Lung (tissue), 12 donors: ENCODE measurements around the gene TCEA3. TPM values are rescaled to one million over a fixed set of nuclear protein-coding genes. Genes with fewer than 3 reads are reported as not detected.
A peak's percentile ranks its signal among the peaks of the same experiment; 100 is the strongest.

Source experiments
- ATAC-seq: fragments of 200-7000 bp; cut with Tn5 transposase; one replicate; pipeline ENCODE4 v1.9.1; 2020; ENCODE audit warnings: moderate number of reproducible peaks; ENCODE audit not compliant: insufficient read depth, low FRiP score
- DNase-seq, 3 donors: peaks; one replicate each; pipeline ENCODE4 v3.0.0-alpha.2; 2013 to 2017
- H3K27ac ChIP-seq, 2 donors: one replicate each; pipeline ENCODE4 v1.5.1; 2013; ENCODE audit warnings: mild to moderate bottlenecking in 2 of 2, moderate library complexity in 2 of 2, control low read depth in 1 of 2, inconsistent platforms in 1 of 2, low read depth in 1 of 2, low read length in 1 of 2
- H3K27me3 ChIP-seq, 3 donors: one replicate each; pipeline ENCODE4 v1.5.1; 2013; ENCODE audit warnings: low read length in 2 of 3; ENCODE audit not compliant: control insufficient read depth in 3 of 3, insufficient read depth in 3 of 3
- H3K36me3 ChIP-seq, 4 donors: one replicate each; pipeline ENCODE4 v1.5.1; 2013; ENCODE audit warnings: low read length in 4 of 4, mild to moderate bottlenecking in 1 of 4, moderate library complexity in 1 of 4; ENCODE audit not compliant: control insufficient read depth in 4 of 4, insufficient read depth in 4 of 4
- H3K4me1 ChIP-seq, 5 donors: one replicate each; pipeline ENCODE4 v1.5.1; 2013; ENCODE audit warnings: low read length in 5 of 5, mild to moderate bottlenecking in 2 of 5, moderate library complexity in 1 of 5; ENCODE audit not compliant: control insufficient read depth in 5 of 5, insufficient read depth in 5 of 5
- H3K4me3 ChIP-seq: one replicate; pipeline ENCODE4 v1.5.1; 2013; ENCODE audit warnings: mild to moderate bottlenecking, control low read depth, moderate library complexity
- H3K9ac ChIP-seq, 2 donors: one replicate each; pipeline ENCODE4 v1.5.1; 2013; ENCODE audit warnings: low read length in 2 of 2, control low read depth in 1 of 2; ENCODE audit not compliant: insufficient read depth in 1 of 2
- H3K9me3 ChIP-seq, 4 donors: one replicate each; pipeline ENCODE4 v1.5.1; 2013; ENCODE audit warnings: low read length in 3 of 4, mild to moderate bottlenecking in 1 of 4, moderate library complexity in 1 of 4; ENCODE audit not compliant: control insufficient read depth in 4 of 4, insufficient read depth in 3 of 4
- WGBS, 2 donors: extraction: QIAGEN DNeasy Blood & Tissue Kit; methylation state at CpG; one replicate each; pipeline ENCODE4 v1.1.7; 2013; 5-methylcytosine and 5-hydroxymethylcytosine counted together
- polyA plus RNA-seq, 2 donors: library from polyadenylated mRNA; stranded (reverse); fragments of 200-250 nt; gene quantifications; one replicate each; pipeline ENCODE4 v1.2.1, GENCODE V29; 2013
- total RNA-seq, 2 donors: library from RNA; depleted of rRNA in 1 of 2; stranded (reverse); fragments of >200 nt in 1 of 2; gene quantifications; one replicate each; pipeline ENCODE4 v1.2.1, GENCODE V29; 2014 to 2021
- TF ChIP-seq, protein P1 (sequence below): IDR thresholded peaks from 2 replicates; pipeline ENCODE4 v1.5.1; 2012; ENCODE audit warnings: mild to moderate bottlenecking; ENCODE audit errors: control extremely low read depth, extremely low read depth
- donor health status: control.
- donor health status: control.
- donor health status: Bipolar disorder and iron deficiency.
- donor health status: healthy.
- donor health status: DM: yes; HTN: yes; CAD: no.

The TCEA3 gene
- total and polyA plus RNA-seq, 4 donors = 10.3 to 37.5 (median 29.9) TPM

DNA sequence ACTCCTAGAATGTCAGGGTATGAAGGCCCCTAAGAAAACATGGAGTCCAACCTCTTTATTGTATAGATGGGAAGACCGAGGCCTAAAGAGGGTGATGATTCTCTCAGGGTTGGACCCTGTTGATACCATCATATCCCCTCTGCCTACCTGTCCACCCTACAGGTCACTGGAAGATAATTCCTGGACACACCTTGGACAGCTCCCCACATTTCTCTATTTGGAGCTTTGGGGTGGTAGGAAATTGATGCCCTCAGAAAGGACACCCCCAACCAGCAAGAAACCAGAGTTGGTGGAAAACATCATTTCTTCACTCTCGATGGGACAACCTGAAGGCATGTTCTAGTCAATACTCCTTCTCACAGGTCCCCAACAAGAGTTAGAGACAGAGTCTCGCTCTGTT is 3.0 kb upstream of the TCEA3 start:
- no peak for ATAC-seq
- Histone ChIP-seq H3K4me3 (no peak overlapping the region), H3K4me1 (peaks cover 5 to 18% (median 15%) of the 10 kb centered on the region in 5 donors), H3K27ac (no peak overlapping the region), H3K9ac (no peak overlapping the region), H3K9me3 (no peaks in the 10 kb centered on the region), H3K36me3 (peaks cover 6 to 15% (median 12%) of the 10 kb centered on the region in 4 donors), H3K27me3 (peaks cover 0 to 5% (median 0%) of the 10 kb centered on the region in 3 donors)
- TF ChIP-seq, protein P1, sequence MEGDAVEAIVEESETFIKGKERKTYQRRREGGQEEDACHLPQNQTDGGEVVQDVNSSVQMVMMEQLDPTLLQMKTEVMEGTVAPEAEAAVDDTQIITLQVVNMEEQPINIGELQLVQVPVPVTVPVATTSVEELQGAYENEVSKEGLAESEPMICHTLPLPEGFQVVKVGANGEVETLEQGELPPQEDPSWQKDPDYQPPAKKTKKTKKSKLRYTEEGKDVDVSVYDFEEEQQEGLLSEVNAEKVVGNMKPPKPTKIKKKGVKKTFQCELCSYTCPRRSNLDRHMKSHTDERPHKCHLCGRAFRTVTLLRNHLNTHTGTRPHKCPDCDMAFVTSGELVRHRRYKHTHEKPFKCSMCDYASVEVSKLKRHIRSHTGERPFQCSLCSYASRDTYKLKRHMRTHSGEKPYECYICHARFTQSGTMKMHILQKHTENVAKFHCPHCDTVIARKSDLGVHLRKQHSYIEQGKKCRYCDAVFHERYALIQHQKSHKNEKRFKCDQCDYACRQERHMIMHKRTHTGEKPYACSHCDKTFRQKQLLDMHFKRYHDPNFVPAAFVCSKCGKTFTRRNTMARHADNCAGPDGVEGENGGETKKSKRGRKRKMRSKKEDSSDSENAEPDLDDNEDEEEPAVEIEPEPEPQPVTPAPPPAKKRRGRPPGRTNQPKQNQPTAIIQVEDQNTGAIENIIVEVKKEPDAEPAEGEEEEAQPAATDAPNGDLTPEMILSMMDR = no peak
- 96 to 99% methylated on average over 3 of the region's 3 CpGs for WGBS, 2 donors
- no peak for DNase-seq

DNA sequence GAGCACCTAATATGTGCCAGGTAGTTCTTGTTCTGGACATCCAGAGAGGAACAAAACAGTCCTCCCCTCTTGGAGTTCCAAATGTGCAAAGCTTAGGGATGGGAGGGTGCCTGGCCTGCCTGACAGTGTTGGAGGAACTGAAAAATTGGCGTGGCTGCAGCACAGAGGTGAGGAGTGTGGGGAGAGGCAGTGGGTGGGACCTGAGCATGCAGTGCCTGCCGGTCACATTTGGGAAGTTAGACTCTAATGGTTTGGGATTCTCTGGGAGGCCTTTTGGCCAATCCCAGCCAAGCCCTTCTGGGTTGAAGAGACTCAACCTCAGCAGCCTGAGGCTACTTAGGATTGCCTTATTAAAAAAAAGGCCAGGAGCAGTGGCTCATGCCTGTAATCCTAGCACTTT is 2.3 kb upstream of the TCEA3 start:
- TF ChIP-seq, protein P1 = no peak
- 63 to 75% methylated on average over 2 of the region's 2 CpGs for WGBS, 2 donors
- peaks cover 6 to 15% (median 8%) of the 10 kb centered on the region in 4 donors for H3K36me3 ChIP-seq
- DNase-seq (no peak), ATAC-seq (no peak)
- H3K9me3 ChIP-seq = no peaks in the 10 kb centered on the region
- no peak overlapping the region for H3K27ac ChIP-seq
- H3K4me1 ChIP-seq = peaks cover 9 to 25% (median 20%) of the 10 kb centered on the region in 5 donors
- H3K9ac ChIP-seq = no peak overlapping the region
- H3K4me3 ChIP-seq = no peak overlapping the region
- H3K27me3 ChIP-seq = peaks cover 0 to 5% (median 0%) of the 10 kb centered on the region in 3 donors

DNA sequence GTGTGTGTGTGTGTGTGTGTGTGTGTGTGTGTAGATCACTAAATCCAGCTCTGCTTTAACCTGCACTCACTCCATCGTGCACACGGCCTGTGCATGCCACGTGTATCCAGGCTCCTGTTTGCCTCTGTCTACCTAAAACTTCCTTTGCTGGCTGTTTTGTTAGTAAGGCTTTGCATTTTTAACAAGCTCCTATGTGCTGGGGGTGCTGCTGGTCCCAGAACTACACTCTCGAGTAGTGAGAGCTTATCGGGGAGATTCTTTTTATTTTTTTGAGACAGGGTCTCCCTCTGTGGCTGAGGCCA is 596 bp upstream of the TCEA3 start:
- peaks cover 0 to 5% (median 0%) of the 10 kb centered on the region in 3 donors for H3K27me3 ChIP-seq
- peak in 1 of 3 donors; percentile 36 for DNase-seq
- no peak overlapping the region for H3K4me3 ChIP-seq
- TF ChIP-seq, protein P1 = no peak
- no peak for ATAC-seq
- WGBS, 2 donors = 33 to 37% methylated on average over 5 of the region's 5 CpGs
- H3K4me1 ChIP-seq = peaks cover 13 to 31% (median 21%) of the 10 kb centered on the region in 5 donors
- peak overlapping the region; percentile 15 to 80 for H3K27ac ChIP-seq
- H3K9me3 ChIP-seq = no peaks in the 10 kb centered on the region
- no peak overlapping the region for H3K9ac ChIP-seq
- peaks cover 0 to 6% (median under 1%) of the 10 kb centered on the region in 4 donors for H3K36me3 ChIP-seq
